OCI-LY1 (cell line): ENCODE measurements around the gene BAX.

Experiments
- H2AFZ ChIP-seq: fragments of 200-600 bp; sonication (generic), shearing (Covaris generic); 2 replicates; pipeline ENCODE4 v1.6.0; 2014; ENCODE audit warnings: antibody characterized with exemption, mild to moderate bottlenecking, low read length
- H3F3A ChIP-seq: fragments of 200-600 bp; sonication (generic), shearing (Covaris generic); 2 replicates; pipeline ENCODE4 v1.6.0; 2014; ENCODE audit warnings: mild to moderate bottlenecking, antibody characterized with exemption, low read length, moderate library complexity; ENCODE audit not compliant: insufficient read depth
- H3K27ac ChIP-seq: fragments of 200-600 bp; sonication (generic); 2 replicates; pipeline ENCODE4 v1.5.1; 2014; ENCODE audit warnings: low read length, mixed run types, mild to moderate bottlenecking, low read depth; ENCODE audit not compliant: poor library complexity, severe bottlenecking
- H3K27me3 ChIP-seq: fragments of 200-600 bp; sonication (generic); 2 replicates; pipeline ENCODE4 v1.6.0; 2014; ENCODE audit warnings: antibody characterized with exemption, mild to moderate bottlenecking, low read length, moderate library complexity; ENCODE audit not compliant: insufficient read depth
- H3K36me3 ChIP-seq: fragments of 200-600 bp; sonication (generic); 2 replicates; pipeline ENCODE4 v1.6.1; 2014; ENCODE audit warnings: mild to moderate bottlenecking, antibody characterized with exemption, low read length, moderate library complexity, mixed read lengths; ENCODE audit not compliant: insufficient read depth
- H3K4me1 ChIP-seq: fragments of 200-600 bp; sonication (generic); 2 replicates; pipeline ENCODE4 v1.5.1; 2014; ENCODE audit warnings: mild to moderate bottlenecking, low read length, moderate library complexity; ENCODE audit not compliant: insufficient read depth, severe bottlenecking
- H3K4me2 ChIP-seq: fragments of 200-600 bp; sonication (generic), shearing (Covaris generic); 2 replicates; pipeline ENCODE4 v1.6.1; 2014; ENCODE audit warnings: low read length
- H3K4me3 ChIP-seq: fragments of 200-600 bp; sonication (generic); 2 replicates; pipeline ENCODE4 v1.5.1; 2014; ENCODE audit warnings: low read length, low read depth, mild to moderate bottlenecking, mixed read lengths; ENCODE audit not compliant: poor library complexity, severe bottlenecking
- H3K79me2 ChIP-seq: fragments of 200-600 bp; shearing (Covaris generic); 2 replicates; pipeline ENCODE4 v1.6.1; 2016; ENCODE audit warnings: mixed run types, low read length, mixed read lengths; ENCODE audit not compliant: insufficient read depth
- H3K9ac ChIP-seq: fragments of 200-600 bp; sonication (generic), shearing (Covaris generic); 2 replicates; pipeline ENCODE4 v1.6.1; 2014; ENCODE audit warnings: mild to moderate bottlenecking, low read length, mixed read lengths
- H3K9me2 ChIP-seq: fragments of 200-600 bp; sonication (generic), shearing (Covaris generic); 2 replicates; pipeline ENCODE4 v1.6.1; 2014; ENCODE audit warnings: low read depth, mild to moderate bottlenecking, low read length, mixed read lengths
- H3K9me3 ChIP-seq: fragments of 200-600 bp; shearing (Covaris generic); 2 replicates; pipeline ENCODE4 v1.6.1; 2014; ENCODE audit warnings: low read length, mixed read lengths
- H4K20me1 ChIP-seq: fragments of 200-600 bp; sonication (generic), shearing (Covaris generic); 2 replicates; pipeline ENCODE4 v1.6.0; 2016; ENCODE audit warnings: mild to moderate bottlenecking, low read length; ENCODE audit not compliant: insufficient read depth
- EZH2 ChIP-seq: fragments of 200-600 bp; sonication (generic), shearing (Covaris generic); IDR thresholded peaks from 2 replicates; pipeline ENCODE4 v1.8.0; 2017; ENCODE audit warnings: borderline replicate concordance, mixed run types, mild to moderate bottlenecking, antibody characterized with exemption, low read length, moderate library complexity, mixed read lengths
- TF ChIP-seq, protein P1 (sequence below): fragments of 200-600 bp; sonication (generic), shearing (Covaris generic); IDR thresholded peaks from 2 replicates; pipeline ENCODE4 v1.5.1; 2017; ENCODE audit warnings: mild to moderate bottlenecking, antibody characterized with exemption, low read length, moderate library complexity, mixed read lengths

Gene BAX

DNA sequence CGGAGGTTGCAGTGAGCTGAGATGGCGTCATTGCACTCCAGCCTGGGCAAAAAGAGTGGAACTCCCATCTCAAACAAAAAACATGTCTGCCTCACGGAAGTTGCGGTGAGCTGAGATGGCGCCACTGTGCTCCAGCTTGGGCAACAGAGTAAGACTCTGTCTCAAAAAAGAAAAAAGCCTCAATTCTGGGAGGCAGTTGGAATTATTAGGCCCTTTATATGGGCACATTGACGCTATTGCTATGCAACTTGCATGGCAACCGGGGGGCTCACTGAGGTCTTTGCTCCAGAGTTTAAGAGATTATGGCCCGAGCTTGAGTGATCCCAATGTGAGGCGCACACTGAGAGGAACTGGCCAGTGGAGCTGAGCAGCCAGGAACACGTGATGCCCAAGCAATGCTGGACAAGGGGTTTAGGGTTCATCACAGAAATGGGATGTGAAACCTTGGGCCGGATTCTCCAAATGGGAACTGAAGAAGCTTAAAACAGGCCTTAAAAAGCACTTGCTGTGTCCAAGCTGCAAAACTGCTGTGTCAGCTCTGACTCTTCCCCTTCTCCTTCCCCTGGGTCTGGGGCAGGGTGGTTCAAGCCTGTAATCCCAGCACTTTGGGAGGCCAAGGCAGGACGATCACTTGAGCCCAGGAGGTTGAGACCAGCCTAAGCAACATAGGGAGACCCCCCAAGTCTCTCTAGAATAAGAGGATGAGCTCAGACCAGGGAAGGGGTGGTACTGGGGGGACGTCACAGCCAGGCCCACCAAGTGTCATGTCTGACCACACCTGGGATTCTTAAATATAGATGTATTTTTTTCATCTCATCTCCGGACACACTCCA, 12.9 kb downstream of the BAX start:
- H3K4me1 ChIP-seq = peaks cover 48% of the 10 kb centered on the region
- H2AFZ ChIP-seq = no peak overlapping the region
- no peaks in the 10 kb centered on the region for H3K9me3 ChIP-seq
- H3K9me2 ChIP-seq = no peaks in the 10 kb centered on the region
- 0 out of 2 replicates have a peak, but pooled peaks cover 4% of the 10 kb centered on the region for H3K79me2 ChIP-seq
- no peak overlapping the region for H3K4me3 ChIP-seq
- peaks cover 45% of the 10 kb centered on the region for H3K36me3 ChIP-seq
- H3F3A ChIP-seq = peaks cover 5% of the 10 kb centered on the region; the same call in 1 of the 2 replicates
- no peaks in the 10 kb centered on the region for H3K27me3 ChIP-seq
- TF ChIP-seq EZH2 = no peak
- TF ChIP-seq, protein P1, sequence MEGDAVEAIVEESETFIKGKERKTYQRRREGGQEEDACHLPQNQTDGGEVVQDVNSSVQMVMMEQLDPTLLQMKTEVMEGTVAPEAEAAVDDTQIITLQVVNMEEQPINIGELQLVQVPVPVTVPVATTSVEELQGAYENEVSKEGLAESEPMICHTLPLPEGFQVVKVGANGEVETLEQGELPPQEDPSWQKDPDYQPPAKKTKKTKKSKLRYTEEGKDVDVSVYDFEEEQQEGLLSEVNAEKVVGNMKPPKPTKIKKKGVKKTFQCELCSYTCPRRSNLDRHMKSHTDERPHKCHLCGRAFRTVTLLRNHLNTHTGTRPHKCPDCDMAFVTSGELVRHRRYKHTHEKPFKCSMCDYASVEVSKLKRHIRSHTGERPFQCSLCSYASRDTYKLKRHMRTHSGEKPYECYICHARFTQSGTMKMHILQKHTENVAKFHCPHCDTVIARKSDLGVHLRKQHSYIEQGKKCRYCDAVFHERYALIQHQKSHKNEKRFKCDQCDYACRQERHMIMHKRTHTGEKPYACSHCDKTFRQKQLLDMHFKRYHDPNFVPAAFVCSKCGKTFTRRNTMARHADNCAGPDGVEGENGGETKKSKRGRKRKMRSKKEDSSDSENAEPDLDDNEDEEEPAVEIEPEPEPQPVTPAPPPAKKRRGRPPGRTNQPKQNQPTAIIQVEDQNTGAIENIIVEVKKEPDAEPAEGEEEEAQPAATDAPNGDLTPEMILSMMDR = no peak
- peak overlapping the region; percentile 72 for H3K27ac ChIP-seq
- peak overlapping the region; percentile 98; the same call in 1 of the 2 replicates for H3K4me2 ChIP-seq
- no peaks in the 10 kb centered on the region for H4K20me1 ChIP-seq
- H3K9ac ChIP-seq = no peak overlapping the region

GRCh38 chr19:48968179-48968661, 13.5 kb downstream of the BAX start:
- Histone ChIP-seq H3K4me3 (no peak overlapping the region), H3K4me2 (no peak overlapping the region), H3K27me3 (no peaks in the 10 kb centered on the region), H3K9me2 (no peaks in the 10 kb centered on the region), H2AFZ (no peak overlapping the region), H3K9me3 (no peaks in the 10 kb centered on the region), H3K36me3 (peaks cover 45% of the 10 kb centered on the region), H3K9ac (no peak overlapping the region), H3K4me1 (peaks cover 42% of the 10 kb centered on the region), H3K79me2 (0 out of 2 replicates have a peak, but pooled peaks cover 4% of the 10 kb centered on the region), H3F3A (peaks cover 5% of the 10 kb centered on the region; the same call in 1 of the 2 replicates), H3K27ac (peak overlapping the region; percentile 72), H4K20me1 (no peaks in the 10 kb centered on the region)
- no peak for TF ChIP-seq EZH2
- TF ChIP-seq, protein P1 = no peak

DNA sequence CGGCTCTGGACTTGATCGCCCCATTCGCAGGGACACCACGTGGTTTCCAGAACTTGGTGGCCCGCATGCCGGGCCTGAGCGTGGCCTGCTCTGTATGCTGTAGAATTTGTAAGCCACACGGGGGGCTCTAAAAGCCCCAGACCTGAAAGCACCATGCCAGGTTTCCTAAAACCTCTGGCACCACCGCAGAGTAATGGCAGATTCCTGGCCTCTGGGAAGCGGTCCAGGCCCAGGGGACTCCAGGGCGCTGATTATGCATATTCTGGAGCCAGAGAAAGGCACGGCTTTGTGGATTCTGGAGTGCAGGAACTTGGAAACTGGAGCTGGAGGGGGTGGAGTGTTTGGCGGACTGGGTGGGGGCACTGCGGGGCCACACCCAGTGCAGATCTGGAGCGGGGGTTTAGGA, 14.1 kb downstream of the BAX start:
- Histone ChIP-seq H3F3A (peaks cover 5% of the 10 kb centered on the region; the same call in 1 of the 2 replicates), H3K4me1 (peaks cover 36% of the 10 kb centered on the region), H3K79me2 (0 out of 2 replicates have a peak, but pooled peaks cover 4% of the 10 kb centered on the region), H3K27me3 (no peaks in the 10 kb centered on the region), H3K9me3 (no peaks in the 10 kb centered on the region), H3K27ac (no peak overlapping the region), H3K4me3 (no peak overlapping the region), H2AFZ (no peak overlapping the region), H3K36me3 (peaks cover 47% of the 10 kb centered on the region), H3K9me2 (no peaks in the 10 kb centered on the region), H4K20me1 (no peaks in the 10 kb centered on the region), H3K9ac (no peak overlapping the region), H3K4me2 (no peak overlapping the region)
- TF ChIP-seq, protein P1 = no peak
- TF ChIP-seq EZH2 = no peak
